Ovary (tissue), 9 donors: ENCODE measurements around the gene EMID1. TPM values are rescaled to one million over a fixed set of nuclear protein-coding genes. Genes with fewer than 3 reads are reported as not detected.

ENCODE experiments used
- DNase-seq, 5 donors: peaks; one replicate each; pipeline ENCODE4 v3.0.0-alpha.2; 2019 to 2020
- H3K27ac ChIP-seq, 2 donors: fragments of 200-600 bp; one replicate each; pipeline versions ENCODE4 v1.5.1 to v1.8.0; 2019 to 2022
- H3K27me3 ChIP-seq: fragments of 200-600 bp; one replicate; pipeline ENCODE4 v1.8.0; 2022
- H3K36me3 ChIP-seq: fragments of 200-600 bp; sonication (generic); one replicate; pipeline ENCODE4 v1.5.1; 2019
- H3K4me1 ChIP-seq: one replicate; pipeline ENCODE4 v1.8.1; 2013; ENCODE audit warnings: mild to moderate bottlenecking, moderate library complexity; ENCODE audit not compliant: insufficient read depth
- H3K4me3 ChIP-seq: fragments of 200-600 bp; sonication (generic); one replicate; pipeline ENCODE4 v1.5.1; 2017
- H3K9me3 ChIP-seq, 2 donors: fragments of 200-600 bp in 1 of 2; sonication (generic) in 1 of 2; one replicate each; pipeline versions ENCODE4 v1.5.1 to v1.8.1; 2013 to 2019; ENCODE audit warnings: mild to moderate bottlenecking in 1 of 2, moderate library complexity in 1 of 2
- CTCF ChIP-seq, 3 donors: fragments of 450-650 bp in 2 of 3; fragments of 200-600 bp in 1 of 3; IDR thresholded peaks; one replicate each; pipeline versions ENCODE4 v1.5.1 to v1.8.0; 2016 to 2022; ENCODE audit warnings: antibody characterized with exemption in 3 of 3, mild to moderate bottlenecking in 1 of 3
- EP300 ChIP-seq: sonication (generic); formaldehyde crosslinking; IDR thresholded peaks from one replicate; pipeline ENCODE4 v1.6.1; 2017; ENCODE audit warnings: antibody characterized with exemption
- POLR2A ChIP-seq: fragments of 450-650 bp; IDR thresholded peaks from one replicate; pipeline ENCODE4 v1.6.1; 2017; ENCODE audit warnings: antibody characterized with exemption, mild to moderate bottlenecking, moderate library complexity
- WGBS, 3 donors: extraction: QIAGEN DNeasy Blood & Tissue Kit in 1 of 3; methylation state at CpG; one replicate each; pipeline versions ENCODE4 v1.1.5 to v1.1.7; 2013 to 2017; 5-methylcytosine and 5-hydroxymethylcytosine counted together
- intact Hi-C, 4 donors: fragments of 100-400 bp; cut with DNase I; formaldehyde crosslinking; loops; one replicate each; pipeline versions ENCODE4 v1.11.0 to v1.15.1; 2022 to 2023
- polyA plus RNA-seq, 2 donors: library from polyadenylated mRNA; stranded (reverse); fragments of 200-250 nt in 1 of 2; fragments of 350-450 nt in 1 of 2; fragmentation: Illumina TruSeq in 1 of 2; extraction: RNeasy Lipid Tissue Mini Kit (QIAGEN cat#74804) in 1 of 2; gene quantifications; one replicate each; pipeline ENCODE4 v1.2.3, GENCODE V29; 2013 to 2014
- small RNA-seq: library from RNA; depleted of rRNA; stranded (forward); fragments of <200 nt; gene quantifications from one replicate; pipeline ENCODE3, GENCODE V24; 2016
- total RNA-seq, 7 donors: library from RNA; depleted of rRNA in 2 of 7; stranded (reverse); fragments of >200 nt in 2 of 7; fragmentation: NEBNext Ultra II Directional in 3 of 7; extraction: Animal tissue kit (Norgen Biotek cat#: 25700) in 3 of 7; gene quantifications; one replicate each; pipeline versions ENCODE4 v1.1.0 to v1.2.4, GENCODE V29; 2016 to 2023
- donor health status: DM: no; HTN: no; CAD: no; lungs with moderate emphysema.
- donor health status: DM: no; HTN: no; CAD: no.
- donor health status: Bipolar disorder and iron deficiency.
- donor health status: DM: yes; HTN: yes; CAD: no.
- donor health status: DM: no; HTN: no; CAD: no.
- donor health status: DM: yes; HTN: yes; CAD: no.

EMID1 gene
- total and polyA plus RNA-seq, 9 donors, result 2.6 to 11.2 (median 8.6) TPM

DNA sequence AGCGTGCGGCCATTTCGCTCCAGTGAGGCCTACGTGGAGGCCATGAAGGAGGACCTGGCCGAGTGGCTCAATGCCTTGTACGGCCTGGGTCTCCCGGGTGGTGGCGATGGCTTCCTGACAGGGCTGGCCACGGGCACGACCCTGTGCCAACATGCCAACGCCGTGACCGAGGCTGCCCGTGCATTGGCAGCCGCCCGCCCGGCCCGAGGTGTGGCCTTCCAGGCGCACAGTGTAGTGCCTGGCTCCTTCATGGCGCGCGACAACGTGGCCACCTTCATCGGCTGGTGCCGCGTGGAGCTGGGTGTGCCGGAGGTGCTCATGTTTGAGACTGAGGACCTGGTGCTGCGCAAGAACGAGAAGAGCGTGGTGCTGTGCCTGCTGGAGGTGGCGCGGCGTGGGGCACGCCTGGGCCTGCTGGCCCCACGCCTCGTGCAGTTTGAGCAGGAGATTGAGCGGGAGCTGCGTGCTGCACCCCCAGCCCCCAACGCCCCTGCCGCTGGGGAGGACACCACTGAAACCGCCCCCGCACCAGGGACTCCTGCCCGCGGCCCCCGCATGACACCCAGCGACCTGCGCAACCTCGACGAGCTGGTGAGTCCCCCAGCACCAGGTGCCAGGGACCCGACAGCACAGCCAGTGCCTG lies 102.6 kb downstream of the EMID1 start:
- peak overlapping the region; percentile 80 for H3K4me3 ChIP-seq
- no peak for TF ChIP-seq POLR2A
- no peak for TF ChIP-seq CTCF (IDR thresholded peaks at IDR 0.05)
- TF ChIP-seq EP300, result no peak
- intact Hi-C loops, result no loop called here
- peak overlapping the region in 1 of 2 donors; percentile 46 for H3K27ac ChIP-seq
- no peaks in the 10 kb centered on the region for H3K36me3 ChIP-seq
- 73% methylated on average over 49 to 50 of the region's 50 CpGs for WGBS, 3 donors
- peak in 2 of 5 donors; percentile 46 to 54 for DNase-seq
- H3K27me3 ChIP-seq, result no peaks in the 10 kb centered on the region
- H3K9me3 ChIP-seq, result no peaks in the 10 kb centered on the region
- H3K4me1 ChIP-seq, result peaks cover 20% of the 10 kb centered on the region

GRCh38 chr22:29308791-29309262 lies 103.1 kb downstream of the EMID1 start:
- Histone ChIP-seq H3K27ac (peak overlapping the region; percentile 16 to 19), H3K4me1 (peaks cover 20% of the 10 kb centered on the region), H3K36me3 (no peaks in the 10 kb centered on the region), H3K27me3 (no peaks in the 10 kb centered on the region), H3K4me3 (no peak overlapping the region), H3K9me3 (no peaks in the 10 kb centered on the region)
- no peak for TF ChIP-seq CTCF (IDR thresholded peaks at IDR 0.05)
- no peak for TF ChIP-seq EP300
- no peak for TF ChIP-seq POLR2A
- 48 to 55% (median 52%) methylated on average over 13 of the region's 13 CpGs for WGBS, 3 donors
- peak in 2 of 5 donors; percentile 33 to 34 for DNase-seq
- intact Hi-C loops, result no loop called here

Small RNA genes within 50 kb of the gene (small RNA-seq; reads per million reads assigned to genes)
- gene RNU6-1219P, result not detected

Other genes with a start within 250 kb of the EMID1 start
- gene C22orf31, start 144.1 kb upstream of the EMID1 start, total RNA-seq, result under 1 TPM in 5 of 7 donors, not detected in 2; 0.32 to 0.92 (median 0.35) TPM
- under 1 TPM; 0.20 to 0.73 TPM for gene C22orf31, start 144.1 kb upstream of the EMID1 start, polyA plus RNA-seq
- 10 to 100 TPM; 20.5 to 49.5 (median 40.1) TPM for gene KREMEN1, start 132.9 kb upstream of the EMID1 start, total RNA-seq
- 10 to 100 TPM; 15.4 to 32.6 TPM for gene KREMEN1, start 132.9 kb upstream of the EMID1 start, polyA plus RNA-seq
- 10 to 100 TPM; 16.9 to 26.8 (median 19.4) TPM for gene RHBDD3, start 62.1 kb downstream of the EMID1 start, total RNA-seq
- gene RHBDD3, start 62.1 kb downstream of the EMID1 start, polyA plus RNA-seq, result 10 to 100 TPM in 1 of 2 donors, 1 to 10 TPM in 1; 4.2 to 22.5 TPM
- gene EWSR1, start 62.4 kb downstream of the EMID1 start, total RNA-seq, result 100 to 1,000 TPM; 127 to 191 (median 170) TPM
- 100 to 1,000 TPM; 136 to 175 TPM for gene EWSR1, start 62.4 kb downstream of the EMID1 start, polyA plus RNA-seq
- 10 to 100 TPM in 4 of 7 donors, 1 to 10 TPM in 3; 6.2 to 21.0 (median 12.5) TPM for gene GAS2L1, start 100.8 kb downstream of the EMID1 start, total RNA-seq
- 1 to 10 TPM; 2.1 to 9.8 TPM for gene GAS2L1, start 100.8 kb downstream of the EMID1 start, polyA plus RNA-seq
- gene RASL10A, start 109.8 kb downstream of the EMID1 start, total RNA-seq, result under 1 TPM in 4 of 7 donors, not detected in 3; 0.22 to 0.53 (median 0.41) TPM
- gene RASL10A, start 109.8 kb downstream of the EMID1 start, polyA plus RNA-seq, result under 1 TPM; 0.30 to 0.45 TPM
- gene AP1B1, start 182.7 kb downstream of the EMID1 start, total RNA-seq, result 10 to 100 TPM; 19.0 to 54.0 (median 36.8) TPM
- gene AP1B1, start 182.7 kb downstream of the EMID1 start, polyA plus RNA-seq, result 10 to 100 TPM; 17.7 to 43.6 TPM
- gene RFPL1, start 232.7 kb downstream of the EMID1 start, total RNA-seq, result not detected
- gene RFPL1, start 232.7 kb downstream of the EMID1 start, polyA plus RNA-seq, result not detected